Testis (tissue), 2 donors: ENCODE data around the gene SLC22A17.

Source experiments
- CTCF ChIP-seq, 3 experiments: fragments of 450-650 bp in 2 of 3; fragments of 200-600 bp in 1 of 3; sonication (generic) in 1 of 3; IDR thresholded peaks; one replicate each; pipeline ENCODE4 v1.5.1; 2016 to 2019; ENCODE audit warnings: antibody characterized with exemption in 3 of 3, mild to moderate bottlenecking in 2 of 3, moderate library complexity in 1 of 3
- POLR2A ChIP-seq: fragments of 450-650 bp; IDR thresholded peaks from one replicate; pipeline ENCODE4 v1.6.1; 2017; ENCODE audit warnings: antibody characterized with exemption, mild to moderate bottlenecking, moderate library complexity

GRCh38 chr14:23401291-23401690, 48.6 kb upstream of the SLC22A17 start:
- TF ChIP-seq CTCF (IDR thresholded peaks at IDR 0.05) (no peak), POLR2A (no peak)
